ENCODE measurements around the gene EIF4G1. TPM values are rescaled to one million over a fixed set of nuclear protein-coding genes. Genes with fewer than 3 reads are reported as not detected.

Gene EIF4G1
- polyA plus RNA-seq, 3 donors from 2014 or later: 6.4 to 55.9 (median 13.4) TPM

DNA sequence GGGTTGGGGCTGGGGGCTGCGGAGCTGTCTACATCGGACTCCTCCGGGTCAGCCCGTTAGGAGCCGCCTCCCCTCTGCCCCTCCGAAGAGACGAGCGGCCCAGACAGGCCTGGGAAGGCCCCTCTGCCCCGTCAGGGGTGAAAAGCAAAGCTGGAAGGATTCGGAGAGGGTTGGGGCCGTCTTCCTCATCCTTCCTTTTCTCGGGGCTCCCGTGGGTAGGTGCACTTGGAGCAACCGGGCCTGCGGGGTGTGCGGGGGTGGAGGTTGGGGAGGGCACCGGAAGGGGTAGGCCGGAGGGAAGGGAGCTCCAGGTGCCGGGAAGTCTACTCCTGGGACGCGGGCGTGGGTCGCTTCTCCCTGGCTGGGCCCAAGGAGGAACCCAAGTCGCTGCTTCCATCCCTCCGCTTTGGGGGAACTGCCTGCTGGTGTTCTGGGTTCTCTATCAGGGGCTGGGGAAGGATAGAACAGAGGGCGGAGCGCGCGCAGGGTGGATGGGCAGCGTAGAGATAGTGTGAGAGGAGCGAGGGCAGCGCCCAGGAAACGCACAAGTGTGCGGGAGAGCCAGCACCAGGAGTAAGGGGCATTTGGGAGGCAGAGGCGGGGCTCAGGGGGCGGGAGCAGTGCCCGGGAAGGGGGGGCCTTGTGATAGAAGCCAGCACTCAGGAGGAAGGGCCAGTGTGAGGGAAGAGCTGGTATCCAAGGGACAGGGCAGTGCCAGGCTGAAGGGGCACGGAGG is 47.7 kb downstream of the EIF4G1 start:
- H3K27ac Mint-ChIP-seq: peak overlapping the region; percentile 92 to 96 (median 94)
- peaks cover 0 to 14% (median 8%) of the 10 kb centered on the region in 3 donors for H3K36me3 Mint-ChIP-seq
- no peaks in the 10 kb centered on the region for H3K9me3 Mint-ChIP-seq
- peak overlapping the region; percentile 90 to 99 (median 96) for H3K4me3 Mint-ChIP-seq
- H3K4me1 Mint-ChIP-seq: peaks cover 30% of the 10 kb centered on the region in 2 donors
- peaks cover 8 to 14% (median 13%) of the 10 kb centered on the region in 3 donors for H3K27me3 Mint-ChIP-seq (ENCODE audit: low read depth in 3 of 3)
- peak in 2 of 3 donors; percentile 26 to 32 for DNase-seq

DNA sequence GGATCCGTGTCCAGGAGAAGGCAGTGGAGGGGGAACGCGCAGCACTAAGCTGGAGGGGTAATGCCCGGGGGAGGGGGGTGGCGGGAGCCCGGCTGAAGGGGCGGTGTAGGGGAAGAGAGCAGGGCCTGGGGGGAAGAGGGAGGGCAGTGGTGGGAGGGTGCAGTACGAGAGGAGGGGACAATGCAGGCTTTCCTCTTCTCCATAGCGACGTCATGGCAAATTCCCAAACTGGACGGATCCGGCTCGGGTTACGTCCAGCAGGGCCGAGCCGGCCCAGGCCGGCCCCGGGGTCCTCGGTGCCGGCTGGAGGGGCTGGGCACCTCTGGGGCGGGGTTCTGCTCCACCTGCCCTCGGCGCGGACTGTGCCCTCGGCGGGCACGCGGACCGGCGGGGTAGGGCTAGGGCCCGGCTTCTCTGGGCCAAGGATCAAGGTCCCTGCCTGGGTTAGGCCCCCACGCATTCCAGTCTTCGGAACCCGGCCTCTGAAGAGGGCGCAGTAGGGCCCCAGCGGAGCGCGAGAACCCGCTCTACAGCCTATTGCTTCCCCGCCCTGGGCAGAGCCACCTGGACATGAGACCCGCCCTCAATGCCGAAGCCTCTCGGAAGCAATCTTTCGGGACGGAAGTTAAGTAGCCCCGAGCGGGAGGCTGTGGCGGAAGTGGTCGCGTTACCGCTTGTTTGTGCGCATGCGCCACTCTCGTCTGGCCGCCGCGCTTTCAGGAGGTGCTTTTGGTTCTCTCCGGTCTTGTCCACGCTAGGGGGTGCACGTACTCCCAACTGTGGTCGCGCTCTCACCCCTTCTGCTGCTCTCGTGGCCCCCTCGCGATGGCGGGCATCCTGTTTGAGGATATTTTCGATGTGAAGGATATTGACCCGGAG is 48.5 kb downstream of the EIF4G1 start:
- DNase-seq: peak; percentile 96 to 97 (median 97)
- Mint-ChIP-seq H3K27me3 (ENCODE audit: low read depth in 3 of 3) (peaks cover 8 to 14% (median 13%) of the 10 kb centered on the region in 3 donors), H3K36me3 (peaks cover 3 to 21% (median 8%) of the 10 kb centered on the region in 3 donors), H3K27ac (peak overlapping the region; percentile 93 to 97 (median 96)), H3K4me1 (peaks cover 30% of the 10 kb centered on the region in 2 donors), H3K4me3 (peak overlapping the region; percentile 97 to 99 (median 98)), H3K9me3 (no peaks in the 10 kb centered on the region)

DNA sequence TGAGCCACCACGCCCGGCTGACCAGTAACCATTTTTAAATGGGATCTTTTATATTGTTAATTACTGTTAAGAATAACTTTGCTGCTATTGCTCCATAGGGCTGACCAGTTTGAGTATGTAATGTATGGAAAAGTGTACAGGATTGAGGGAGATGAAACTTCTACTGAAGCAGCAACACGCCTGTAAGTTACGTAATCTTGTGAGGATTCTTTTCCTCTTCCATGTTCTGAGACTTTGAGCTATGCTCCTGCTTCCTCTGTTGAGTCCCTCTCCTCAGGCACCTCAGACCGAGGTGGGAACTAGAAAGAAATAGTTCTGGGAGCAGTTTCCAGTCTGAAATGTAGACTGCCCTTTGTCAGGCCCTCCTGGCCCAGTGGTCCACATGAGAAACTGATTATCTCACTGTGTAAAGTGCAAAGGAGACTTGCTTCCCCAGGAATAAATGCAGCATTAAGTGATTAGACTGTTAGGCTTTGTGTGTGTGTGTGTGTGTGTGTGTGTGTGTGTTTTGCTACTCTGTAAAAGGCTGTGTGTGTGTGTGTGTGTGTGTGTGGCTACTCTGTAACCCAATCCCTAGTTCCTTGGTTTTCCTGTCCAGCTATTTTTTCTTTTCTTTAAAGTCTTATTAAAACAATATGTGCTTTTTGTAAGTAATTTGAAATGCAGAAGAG is 52.3 kb downstream of the EIF4G1 start:
- Mint-ChIP-seq H3K4me3 (no peak overlapping the region), H3K27me3 (ENCODE audit: low read depth in 3 of 3) (peaks cover 8 to 14% (median 9%) of the 10 kb centered on the region in 3 donors), H3K27ac (peak overlapping the region in 2 of 6 donors; percentile 30 to 34), H3K9me3 (no peaks in the 10 kb centered on the region), H3K4me1 (peaks cover 28 to 30% of the 10 kb centered on the region in 2 donors), H3K36me3 (peaks cover 5 to 34% (median 8%) of the 10 kb centered on the region in 3 donors)
- no peak for DNase-seq

DNA sequence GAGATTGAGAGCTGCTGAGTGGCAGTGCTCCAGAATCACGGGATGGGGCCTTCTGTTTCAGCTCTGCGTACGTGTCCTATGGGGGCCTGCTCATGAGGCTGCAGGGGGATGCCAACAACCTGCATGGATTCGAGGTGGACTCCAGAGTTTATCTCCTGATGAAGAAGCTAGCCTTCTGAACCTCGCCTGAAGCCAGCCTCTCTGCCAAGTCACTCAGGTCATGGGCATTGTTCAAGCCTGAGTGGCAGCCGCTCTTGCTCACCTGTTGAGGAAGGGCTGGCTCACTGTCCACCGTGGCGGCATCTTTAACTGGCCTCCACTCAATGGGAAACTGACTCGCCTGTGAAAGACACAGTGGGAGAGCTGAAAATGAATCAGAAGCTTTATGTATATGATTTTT is 53.7 kb downstream of the EIF4G1 start:
- Mint-ChIP-seq H3K27me3 (ENCODE audit: low read depth in 3 of 3) (peaks cover 3 to 7% (median 3%) of the 10 kb centered on the region in 3 donors), H3K4me3 (no peak overlapping the region), H3K36me3 (peaks cover 5 to 34% (median 8%) of the 10 kb centered on the region in 3 donors), H3K4me1 (peaks cover 24 to 29% of the 10 kb centered on the region in 2 donors), H3K9me3 (no peaks in the 10 kb centered on the region), H3K27ac (no peak overlapping the region)
- no peak for DNase-seq

DNA sequence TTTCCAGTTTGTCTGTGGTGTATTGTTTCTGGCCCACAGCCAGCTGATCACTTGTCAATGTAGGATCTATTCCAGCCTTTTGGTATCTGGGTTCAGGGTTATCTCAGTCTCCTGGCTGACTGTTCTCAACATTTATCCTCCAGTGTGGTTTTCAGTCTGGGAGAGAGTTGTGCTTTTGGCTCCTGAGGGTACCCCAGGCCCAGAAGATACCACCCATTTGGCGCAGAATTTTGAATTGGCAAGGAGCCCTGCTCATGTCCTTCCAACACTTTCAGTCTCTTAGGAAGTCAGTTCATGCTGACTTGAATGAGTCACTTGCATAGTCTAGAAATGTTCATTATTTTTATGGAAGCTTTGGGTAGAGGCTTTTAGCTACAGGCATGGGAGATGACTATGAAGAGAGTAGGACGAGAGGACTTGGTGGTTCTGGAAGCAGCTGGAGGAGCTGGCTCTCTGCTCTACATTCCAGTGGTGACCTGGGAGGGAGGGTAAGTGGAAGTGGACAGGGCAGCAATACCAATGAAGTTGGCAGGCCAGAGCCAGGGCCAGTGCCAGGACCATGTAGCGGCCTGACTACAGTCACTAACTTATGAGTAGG is 54.3 kb downstream of the EIF4G1 start:
- Mint-ChIP-seq H3K27ac (peak overlapping the region in 4 of 6 donors; percentile 5 to 33 (median 22)), H3K4me3 (no peak overlapping the region), H3K4me1 (peaks cover 18 to 23% of the 10 kb centered on the region in 2 donors), H3K36me3 (peaks cover 5 to 34% (median 8%) of the 10 kb centered on the region in 3 donors), H3K9me3 (no peaks in the 10 kb centered on the region), H3K27me3 (ENCODE audit: low read depth in 3 of 3) (peaks cover 0 to 3% (median 0%) of the 10 kb centered on the region in 3 donors)
- DNase-seq: no peak

DNA sequence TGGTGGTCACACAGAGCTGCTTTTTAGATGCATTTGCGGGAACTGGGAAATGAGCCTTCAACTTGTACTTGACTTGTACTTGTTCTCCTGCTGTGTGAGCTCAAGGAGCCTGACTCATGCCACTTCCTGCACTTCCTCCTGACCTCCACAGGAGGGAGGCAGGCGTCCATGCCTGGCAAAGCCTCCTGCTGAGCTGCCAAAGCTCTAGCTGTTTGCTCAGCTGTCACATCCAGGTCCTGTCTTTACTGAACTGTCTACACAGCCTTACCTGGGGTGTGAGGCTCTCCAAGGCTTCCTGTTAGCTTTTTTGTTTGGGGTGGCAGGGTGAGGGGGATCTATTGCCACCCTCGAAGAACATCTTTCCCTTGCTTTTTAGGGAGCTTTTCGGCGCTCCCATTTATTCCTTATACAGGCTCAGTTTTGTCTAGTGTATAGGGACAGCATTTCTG is 57.2 kb downstream of the EIF4G1 start:
- Mint-ChIP-seq H3K4me1 (peaks cover 3 to 5% of the 10 kb centered on the region in 2 donors), H3K27me3 (ENCODE audit: low read depth in 3 of 3) (peaks cover 2 to 8% (median 3%) of the 10 kb centered on the region in 3 donors), H3K9me3 (no peaks in the 10 kb centered on the region), H3K36me3 (peaks cover 2 to 25% (median 5%) of the 10 kb centered on the region in 3 donors), H3K27ac (no peak overlapping the region), H3K4me3 (no peak overlapping the region)
- peak; percentile 29 to 35 (median 31) for DNase-seq

DNA sequence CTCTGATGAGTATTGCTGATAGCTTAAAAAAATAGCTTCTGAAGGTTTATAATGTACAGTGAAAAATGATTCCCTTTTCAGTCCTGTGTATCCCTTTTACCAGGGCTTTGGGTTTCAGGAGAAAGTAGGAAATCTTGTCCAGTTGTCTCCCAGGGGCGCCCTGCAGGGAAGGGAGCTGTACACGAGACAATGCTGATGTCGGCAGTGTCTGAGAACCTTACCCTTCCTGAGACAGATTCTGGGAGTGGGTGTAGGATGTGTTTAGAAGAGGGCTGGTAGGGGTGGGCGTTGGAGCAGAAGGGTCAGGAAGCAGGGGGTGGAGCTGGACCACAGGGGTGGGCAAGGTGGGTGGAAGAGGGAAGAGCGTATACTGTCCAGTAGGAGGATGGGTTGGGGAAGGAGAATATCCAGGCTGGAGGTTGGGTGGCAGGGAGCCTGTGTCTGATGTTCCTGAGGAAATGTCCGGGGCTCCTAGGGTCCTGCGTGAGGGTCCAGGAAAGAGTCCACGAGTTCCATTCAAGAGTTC is 58.0 kb downstream of the EIF4G1 start:
- no peak overlapping the region for H3K27ac Mint-ChIP-seq
- no peaks in the 10 kb centered on the region for H3K9me3 Mint-ChIP-seq
- H3K36me3 Mint-ChIP-seq: peaks cover 0 to 17% (median 5%) of the 10 kb centered on the region in 3 donors
- peaks cover 3 to 9% (median 5%) of the 10 kb centered on the region in 3 donors for H3K27me3 Mint-ChIP-seq (ENCODE audit: low read depth in 3 of 3)
- DNase-seq: no peak
- H3K4me3 Mint-ChIP-seq: no peak overlapping the region
- peaks cover 0 to 3% of the 10 kb centered on the region in 2 donors for H3K4me1 Mint-ChIP-seq

DNA sequence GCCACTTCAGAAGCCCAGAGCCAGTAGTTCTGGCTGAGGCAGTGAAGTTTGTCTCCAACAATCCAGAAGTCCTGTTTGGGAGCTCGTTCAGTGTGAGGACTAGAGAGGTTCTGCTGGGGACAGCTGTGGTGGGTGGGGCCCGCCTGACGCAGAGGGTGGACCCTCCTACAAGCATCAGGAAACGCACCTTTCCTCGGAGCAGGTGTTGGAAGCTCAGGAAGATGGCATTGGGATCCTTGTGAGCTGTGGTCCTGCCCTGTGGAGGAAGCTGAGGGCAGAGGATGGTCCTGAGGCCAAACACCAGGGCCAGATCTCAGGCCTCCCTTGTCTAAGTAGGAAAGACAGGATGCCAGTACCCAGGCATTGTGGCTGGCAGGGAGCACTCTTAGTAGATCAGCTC is 58.5 kb downstream of the EIF4G1 start:
- Mint-ChIP-seq H3K36me3 (peaks cover 0 to 13% (median 2%) of the 10 kb centered on the region in 3 donors), H3K27me3 (ENCODE audit: low read depth in 3 of 3) (peaks cover 6 to 9% (median 7%) of the 10 kb centered on the region in 3 donors), H3K4me3 (no peak overlapping the region), H3K9me3 (no peaks in the 10 kb centered on the region), H3K27ac (no peak overlapping the region), H3K4me1 (peaks cover 0 to 3% of the 10 kb centered on the region in 2 donors)
- no peak for DNase-seq

DNA sequence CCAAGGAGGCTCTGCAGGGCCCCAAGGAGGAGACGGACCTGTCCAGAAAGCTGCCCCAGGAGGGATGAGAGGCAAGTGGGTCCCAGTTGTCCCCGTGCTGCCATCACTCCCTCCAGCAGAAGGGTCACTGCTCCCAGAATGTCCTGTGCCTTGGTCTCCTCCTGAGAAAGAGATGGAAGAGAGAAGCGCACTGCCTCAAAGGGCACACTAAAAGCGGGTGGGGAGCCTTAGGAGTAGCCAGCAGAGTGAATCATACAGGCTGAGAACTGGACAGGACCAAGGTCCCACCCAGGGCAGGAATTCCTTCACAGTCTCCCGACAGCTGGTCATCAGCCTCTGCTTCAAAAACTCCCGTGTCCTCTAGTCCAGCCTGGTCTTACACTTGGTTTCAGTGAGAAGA is 59.0 kb downstream of the EIF4G1 start:
- no peak for DNase-seq
- Mint-ChIP-seq H3K36me3 (peaks cover 0 to 10% (median 0%) of the 10 kb centered on the region in 3 donors), H3K9me3 (no peaks in the 10 kb centered on the region), H3K27me3 (ENCODE audit: low read depth in 3 of 3) (peaks cover 8 to 9% (median 9%) of the 10 kb centered on the region in 3 donors), H3K27ac (no peak overlapping the region), H3K4me3 (no peak overlapping the region), H3K4me1 (peaks cover 0 to 3% of the 10 kb centered on the region in 2 donors)

DNA sequence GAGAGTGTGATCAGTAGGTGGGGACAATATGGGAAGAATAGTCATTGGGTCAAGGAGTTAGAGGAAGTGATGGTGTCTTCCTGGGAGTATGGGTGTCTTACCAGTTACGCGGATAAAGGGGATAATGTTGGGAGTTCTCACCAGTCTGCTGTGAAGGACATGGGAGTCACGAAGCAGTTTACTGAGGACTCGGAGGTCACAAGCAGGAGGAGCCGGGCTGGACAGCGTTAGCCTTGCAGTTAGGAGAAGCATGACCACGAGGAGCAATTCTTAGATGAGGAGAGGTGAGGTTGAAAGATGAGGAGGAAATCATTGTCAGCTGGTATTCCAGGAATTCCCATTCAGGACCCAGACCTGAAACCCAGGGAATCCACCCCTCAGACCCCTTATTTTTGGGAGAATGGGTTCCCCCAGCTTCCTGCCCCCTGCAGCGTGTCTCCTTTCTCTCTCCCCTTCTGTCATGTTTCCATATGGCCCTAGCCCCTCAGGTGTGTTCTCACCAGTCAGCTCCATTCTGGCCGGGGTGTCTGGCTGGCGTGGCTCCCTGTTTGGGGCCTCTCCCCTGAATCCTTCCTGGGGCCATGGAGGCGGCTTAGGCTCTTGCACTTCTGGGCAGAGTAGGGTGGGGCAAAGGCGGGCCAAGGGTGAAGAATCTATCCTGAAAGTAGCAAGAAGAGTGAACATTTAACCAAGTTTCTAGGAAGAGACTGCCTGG is 61.5 kb downstream of the EIF4G1 start:
- Mint-ChIP-seq H3K36me3 (no peaks in the 10 kb centered on the region), H3K9me3 (no peaks in the 10 kb centered on the region), H3K27ac (no peak overlapping the region), H3K4me1 (peaks cover 4 to 5% of the 10 kb centered on the region in 2 donors), H3K27me3 (ENCODE audit: low read depth in 3 of 3) (peaks cover 9 to 15% (median 15%) of the 10 kb centered on the region in 3 donors), H3K4me3 (no peak overlapping the region)
- no peak for DNase-seq

DNA sequence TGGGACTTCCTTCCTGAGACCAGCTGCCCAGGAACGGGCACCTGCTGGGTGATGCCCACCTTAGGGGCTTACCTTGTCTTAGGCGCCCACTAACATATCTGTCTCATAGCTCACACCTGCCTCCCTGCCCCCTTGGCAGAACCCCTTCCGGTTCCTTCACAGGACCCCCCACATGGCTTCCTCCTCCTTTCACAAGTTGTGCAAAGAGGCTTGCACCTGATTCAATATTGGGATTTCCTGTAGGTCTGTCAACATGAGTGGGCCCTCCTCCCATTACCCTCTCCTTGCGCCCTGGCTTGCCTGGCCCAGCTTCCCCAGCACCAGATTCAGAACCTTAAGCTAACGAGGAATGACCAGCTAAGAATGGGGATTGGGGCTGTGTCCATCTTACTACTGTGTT is 63.0 kb downstream of the EIF4G1 start:
- H3K4me3 Mint-ChIP-seq: no peak overlapping the region
- no peak for DNase-seq
- H3K27ac Mint-ChIP-seq: no peak overlapping the region
- H3K36me3 Mint-ChIP-seq: no peaks in the 10 kb centered on the region
- H3K4me1 Mint-ChIP-seq: peaks cover 5 to 6% of the 10 kb centered on the region in 2 donors
- H3K9me3 Mint-ChIP-seq: no peaks in the 10 kb centered on the region
- peaks cover 9 to 23% (median 22%) of the 10 kb centered on the region in 3 donors for H3K27me3 Mint-ChIP-seq (ENCODE audit: low read depth in 3 of 3)

DNA sequence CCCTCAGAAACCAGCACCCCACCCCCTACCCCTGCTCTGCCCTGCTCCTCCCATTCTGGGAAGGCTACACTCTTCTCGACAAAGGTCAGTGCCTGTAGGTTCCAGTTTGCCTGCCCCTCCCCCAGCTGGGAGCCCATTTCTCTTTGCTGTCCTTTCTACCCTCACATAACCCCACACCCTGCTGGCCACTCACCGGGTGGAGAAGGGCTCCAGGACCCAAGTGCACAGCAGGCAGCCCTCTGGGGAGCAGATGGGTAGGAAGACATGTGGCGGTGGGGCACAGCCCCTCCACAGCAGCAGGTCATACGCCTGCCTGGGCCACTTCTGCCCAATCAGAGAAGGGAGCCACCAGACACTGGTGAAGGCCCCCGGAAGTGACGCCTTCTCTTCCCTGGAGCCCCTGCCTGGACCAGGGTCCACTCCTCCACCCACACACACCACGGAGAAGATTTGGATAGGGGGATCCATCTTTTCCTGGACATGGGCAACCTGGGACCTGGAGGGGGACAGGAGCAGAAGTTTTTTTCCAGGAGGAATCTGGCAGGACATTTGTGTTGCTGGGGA is 63.6 kb downstream of the EIF4G1 start, which contains the start of gene THPO:
TSS of gene THPO (minus strand) at position 326 of the 564 bp plus-strand sequence. CDS start 1,948 bp downstream, outside the sequence.
- H3K27ac Mint-ChIP-seq: no peak within 1 kb of the TSS
- H3K36me3 Mint-ChIP-seq: no peaks in the 10 kb centered on the region
- peak within 1 kb of the TSS; percentile 53 to 67 (median 61) for H3K4me3 Mint-ChIP-seq
- H3K9me3 Mint-ChIP-seq: no peaks in the 10 kb centered on the region
- peaks cover 5 to 6% of the 10 kb centered on the region in 2 donors for H3K4me1 Mint-ChIP-seq
- DNase-seq: no peak
- peaks cover 11 to 25% (median 22%) of the 10 kb centered on the region in 3 donors for H3K27me3 Mint-ChIP-seq (ENCODE audit: low read depth in 3 of 3)

Data from immature natural killer cell (primary cell).